Limb (tissue), 2 donors: ENCODE measurements around the gene SLC9A9.
"Not testable (repeated sequence)": the region's sequence is repeated elsewhere in the genome, so short reads cannot be mapped to it uniquely, and the experiment has no call there.

ENCODE experiments used
- DNase-seq, 2 donors: peaks; one replicate each; pipeline ENCODE4 v3.0.0-alpha.2; 2016; ENCODE audit errors: extremely low spot score in 2 of 2

Gene SLC9A9

GRCh38 chr3:143695333-143695732 lies 152.9 kb downstream of the SLC9A9 start:
- DNase-seq = not testable (repeated sequence)

GRCh38 chr3:143693506-143693905 lies 154.8 kb downstream of the SLC9A9 start:
- no peak for DNase-seq

GRCh38 chr3:143686638-143687197 lies 161.6 kb downstream of the SLC9A9 start:
- no peak for DNase-seq

GRCh38 chr3:143685491-143685890 lies 162.8 kb downstream of the SLC9A9 start:
- DNase-seq = no peak

GRCh38 chr3:143677430-143677829 lies 170.8 kb downstream of the SLC9A9 start:
- DNase-seq = peak in 1 of 2 donors; percentile 8

GRCh38 chr3:143676747-143677146 lies 171.5 kb downstream of the SLC9A9 start:
- DNase-seq = no peak

- DNase-seq = no peak
These were observed 172.2 kb downstream of the SLC9A9 start for GRCh38 chr3:143676021-143676420.

GRCh38 chr3:143674100-143674968 lies 173.9 kb downstream of the SLC9A9 start:
- peak; percentile 72 to 78 for DNase-seq

- DNase-seq = no peak
These were observed 175.7 kb downstream of the SLC9A9 start for GRCh38 chr3:143672396-143673165.

- no peak for DNase-seq
These were observed 176.6 kb downstream of the SLC9A9 start for GRCh38 chr3:143671626-143672025.

GRCh38 chr3:143668924-143669790 lies 179.1 kb downstream of the SLC9A9 start:
- peak in 1 of 2 donors; percentile 41 for DNase-seq

- DNase-seq = no peak
These were observed 179.9 kb downstream of the SLC9A9 start for GRCh38 chr3:143668385-143668784.

GRCh38 chr3:143661677-143662076 lies 186.6 kb downstream of the SLC9A9 start:
- DNase-seq = no peak

GRCh38 chr3:143658861-143659260 lies 189.4 kb downstream of the SLC9A9 start:
- DNase-seq = no peak

- no peak for DNase-seq
These were observed 190.2 kb downstream of the SLC9A9 start for GRCh38 chr3:143658116-143658515.

GRCh38 chr3:143657391-143657790 lies 190.9 kb downstream of the SLC9A9 start:
- no peak for DNase-seq

GRCh38 chr3:143654906-143655305 lies 193.4 kb downstream of the SLC9A9 start:
- no peak for DNase-seq

- no peak for DNase-seq
These were observed 194.3 kb downstream of the SLC9A9 start for GRCh38 chr3:143653935-143654334.

GRCh38 chr3:143653493-143653892 lies 194.8 kb downstream of the SLC9A9 start:
- DNase-seq = no peak

GRCh38 chr3:143652118-143652517 lies 196.2 kb downstream of the SLC9A9 start:
- no peak for DNase-seq

- DNase-seq = no peak
These were observed 197.4 kb downstream of the SLC9A9 start for GRCh38 chr3:143650827-143651226.
